NCI-H526 treated with DMSO at 0.1 percent for 48 hours (cell line): ENCODE results near the gene LAMB1.
"Not testable (repeated sequence)": the region's sequence is repeated elsewhere in the genome, so short reads cannot be mapped to it uniquely, and the experiment has no call there.

ENCODE experiments used
- DNase-seq: peaks from one replicate; lab custom pipeline; 2025; lab: John Stamatoyannopoulos, UW

LAMB1 gene

GRCh38 chr7:107917763-107918651 is 85.0 kb downstream of the LAMB1 start:
- DNase-seq: peak; percentile 10

GRCh38 chr7:107915541-107915940 is 87.4 kb downstream of the LAMB1 start:
- no peak for DNase-seq

DNA sequence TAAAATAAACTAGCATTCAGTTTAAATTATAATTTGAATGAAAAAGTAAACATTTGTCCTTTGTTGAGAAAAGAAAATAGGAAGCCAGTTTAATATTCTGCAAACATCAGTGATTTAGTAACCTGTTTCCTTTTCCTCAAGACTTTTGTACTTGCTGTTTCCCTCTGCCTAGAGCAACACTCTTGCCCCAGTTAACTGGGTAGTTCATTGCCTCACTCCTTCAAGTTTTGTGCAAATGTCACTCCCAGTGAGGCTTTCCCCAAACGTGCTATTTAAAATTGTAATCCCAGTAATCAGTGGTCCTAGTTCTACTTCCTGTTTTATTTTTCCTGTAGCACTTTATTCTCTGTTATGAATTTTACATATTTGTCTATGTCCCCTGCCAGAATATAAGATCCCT is 88.1 kb downstream of the LAMB1 start:
- DNase-seq: no peak

GRCh38 chr7:107913851-107914250 is 89.1 kb downstream of the LAMB1 start:
- no peak for DNase-seq

DNA sequence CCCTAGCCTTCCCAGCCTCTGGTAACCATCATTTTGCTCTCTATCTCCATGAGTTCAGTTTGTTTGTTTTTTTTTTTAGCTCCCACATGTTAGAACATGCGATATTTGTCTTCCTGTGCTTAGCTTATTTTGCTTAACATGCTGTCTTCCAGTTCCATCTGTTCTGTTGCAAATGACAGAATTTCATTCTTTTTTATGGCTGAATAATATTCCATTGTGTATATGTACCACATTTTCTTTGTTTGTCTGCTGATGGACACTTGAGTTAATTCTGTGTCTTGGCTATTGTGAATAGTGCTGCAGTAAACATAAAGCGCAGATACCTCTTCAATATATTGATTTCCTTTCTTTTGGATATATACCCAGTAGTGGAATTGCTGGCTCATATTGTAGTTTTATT is 91.0 kb downstream of the LAMB1 start:
- DNase-seq: no peak

DNA sequence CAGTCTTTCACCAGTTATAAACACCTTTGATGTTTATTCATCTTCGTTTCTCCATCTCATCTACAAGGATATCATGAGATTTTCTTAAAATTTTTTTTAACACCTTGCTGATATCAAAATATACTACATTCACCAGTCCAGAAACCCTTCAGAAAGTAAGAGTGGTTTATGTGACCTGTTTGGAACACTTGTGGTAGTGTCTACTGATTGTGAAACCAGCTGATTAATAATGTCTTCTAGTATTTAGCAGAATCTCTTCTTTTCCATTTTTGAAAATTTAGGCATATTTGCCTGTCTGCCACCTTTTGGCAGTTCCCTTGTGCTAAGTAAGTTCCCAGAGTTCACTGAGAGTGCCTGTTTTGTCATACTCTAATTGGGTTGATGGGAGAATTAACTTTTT is 93.5 kb downstream of the LAMB1 start:
- DNase-seq: no peak

DNA sequence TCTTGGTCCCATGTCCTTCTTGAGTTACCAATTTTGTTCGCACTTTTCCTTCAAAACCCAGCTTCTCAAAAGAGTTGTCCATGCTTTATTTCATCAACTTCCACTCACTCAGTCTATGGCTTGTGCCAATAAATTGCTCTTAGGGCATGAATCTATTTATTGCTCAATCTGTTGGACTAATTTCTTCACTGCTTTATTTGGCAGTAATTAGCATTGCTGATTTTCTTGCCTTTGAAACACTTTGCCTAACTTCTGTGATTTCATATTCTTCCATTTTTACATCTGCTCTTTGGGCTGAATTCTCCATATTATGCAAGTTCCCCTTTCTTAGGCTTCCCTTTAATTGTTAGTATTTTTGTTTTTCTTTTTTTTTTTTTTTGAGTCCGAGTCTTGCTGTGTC is 95.2 kb downstream of the LAMB1 start:
- no peak for DNase-seq

GRCh38 chr7:107902381-107902780 is 100.6 kb downstream of the LAMB1 start:
- DNase-seq: no peak

DNA sequence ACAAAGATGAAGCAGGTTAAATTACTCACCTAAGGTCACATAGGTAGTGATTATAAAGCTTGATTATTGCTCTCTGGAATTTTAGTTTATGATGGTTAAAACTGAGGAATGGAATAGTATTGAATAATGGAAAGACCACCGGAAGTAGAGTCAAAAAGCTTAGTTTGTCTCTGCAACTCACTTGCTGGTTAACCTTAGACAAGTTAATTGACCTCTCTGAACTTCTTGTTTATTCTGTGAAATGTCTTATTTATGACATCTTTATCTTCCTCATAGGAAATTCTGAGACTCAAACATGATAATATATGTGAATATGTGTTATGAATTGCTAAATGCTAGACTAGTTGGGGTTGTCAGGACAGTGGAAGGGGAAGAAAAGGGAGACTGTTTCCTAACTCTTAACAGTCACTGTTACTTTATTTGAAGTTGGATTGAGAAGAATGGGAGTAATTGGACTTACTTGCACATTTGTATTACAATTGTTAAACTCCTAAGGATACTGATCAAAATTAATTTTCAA is 102.4 kb downstream of the LAMB1 start:
- no peak for DNase-seq

DNA sequence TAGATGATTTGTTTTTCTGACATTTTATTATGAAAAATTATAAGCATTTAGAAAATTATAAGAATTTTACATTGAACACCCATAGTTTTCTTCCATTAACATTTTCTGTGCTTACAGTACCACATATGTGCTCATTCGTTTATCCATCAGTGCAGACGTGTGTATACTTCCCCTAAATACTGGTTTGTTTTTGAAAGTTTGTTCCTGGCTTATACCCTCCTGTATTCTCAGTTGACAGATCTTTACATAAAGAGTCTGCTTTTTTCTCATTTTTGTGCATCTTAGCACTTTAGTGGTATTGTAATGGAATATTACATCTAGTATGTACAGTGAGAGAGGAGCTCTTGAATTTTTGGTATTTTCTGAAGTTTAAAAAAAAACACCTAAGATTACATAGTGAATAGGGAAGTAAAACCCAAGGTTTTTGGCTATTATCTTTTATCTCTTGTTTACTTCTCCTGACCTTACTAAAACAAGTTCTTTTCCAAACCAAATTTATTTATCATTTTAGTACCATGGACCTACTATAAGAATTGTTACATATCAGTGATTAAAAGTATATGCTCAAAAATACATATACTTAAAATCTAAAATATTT is 103.9 kb downstream of the LAMB1 start:
- no peak for DNase-seq

GRCh38 chr7:107892367-107892741 is 110.6 kb downstream of the LAMB1 start:
- DNase-seq: not testable (repeated sequence)

DNA sequence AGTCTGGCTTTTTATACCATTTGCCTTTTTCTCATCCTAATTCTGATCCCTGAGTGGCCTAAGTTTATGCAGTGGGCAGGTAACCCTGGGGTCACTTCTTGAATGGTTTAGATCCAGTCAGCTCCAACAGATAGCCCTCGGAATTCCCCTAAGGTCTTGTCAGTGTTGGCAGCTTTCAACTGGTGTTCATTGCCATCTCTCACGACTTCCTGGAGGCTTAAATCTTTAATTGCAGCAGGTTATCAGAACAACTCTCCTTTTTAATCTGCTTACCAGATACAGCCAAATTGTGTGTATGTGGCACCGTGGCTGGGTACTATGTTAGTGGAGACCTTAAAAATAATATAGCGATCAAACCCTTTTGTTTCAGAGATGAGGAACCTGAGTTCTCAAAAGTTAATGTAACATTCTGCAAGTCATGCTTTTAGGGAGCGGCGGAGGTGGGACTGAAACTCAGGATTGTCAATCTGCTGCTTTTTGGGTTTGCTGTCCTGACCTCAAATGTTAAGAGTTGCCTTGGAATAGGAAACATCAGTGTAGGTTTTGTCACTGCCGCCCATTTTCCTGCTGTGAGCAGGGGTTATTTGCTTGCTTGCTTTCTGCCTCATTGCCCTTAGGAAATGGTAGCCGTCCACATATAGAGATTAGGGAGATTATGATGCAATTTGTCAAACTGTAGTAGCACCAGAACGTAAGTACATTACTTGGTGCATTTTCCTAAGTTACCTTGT is 111.2 kb downstream of the LAMB1 start:
- DNase-seq: no peak

GRCh38 chr7:107890962-107891635 is 111.9 kb downstream of the LAMB1 start, which contains the start of gene DLD:
DLD (plus strand) TSS chr7:107891183; CDS start chr7:107891251, 68 bp downstream.
- DNase-seq: peak; percentile 90

- DNase-seq: no peak
Observed at GRCh38 chr7:107890493-107890961, 112.4 kb downstream of the LAMB1 start.

DNA sequence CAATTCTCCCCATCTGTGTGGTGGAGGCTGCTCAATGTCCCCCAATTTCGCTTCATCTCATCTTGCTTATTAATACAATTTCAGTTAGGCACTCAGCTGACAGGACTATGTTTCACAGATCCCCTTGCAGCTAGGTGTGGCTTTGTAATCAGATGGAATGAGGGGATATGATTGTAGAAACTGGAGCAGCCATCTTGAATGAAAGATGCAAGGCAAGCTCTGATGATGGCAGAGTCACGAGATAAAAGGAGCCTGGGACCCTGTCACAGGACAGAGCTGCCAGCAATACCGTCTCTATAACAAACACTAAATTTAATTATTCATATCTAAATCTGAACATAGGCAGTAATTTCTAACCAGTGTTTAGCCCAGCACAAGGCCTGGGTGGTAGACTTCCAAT is 113.0 kb downstream of the LAMB1 start:
- DNase-seq: no peak

- not testable (repeated sequence) for DNase-seq
Observed at GRCh38 chr7:107887827-107888226, 115.1 kb downstream of the LAMB1 start.

DNA sequence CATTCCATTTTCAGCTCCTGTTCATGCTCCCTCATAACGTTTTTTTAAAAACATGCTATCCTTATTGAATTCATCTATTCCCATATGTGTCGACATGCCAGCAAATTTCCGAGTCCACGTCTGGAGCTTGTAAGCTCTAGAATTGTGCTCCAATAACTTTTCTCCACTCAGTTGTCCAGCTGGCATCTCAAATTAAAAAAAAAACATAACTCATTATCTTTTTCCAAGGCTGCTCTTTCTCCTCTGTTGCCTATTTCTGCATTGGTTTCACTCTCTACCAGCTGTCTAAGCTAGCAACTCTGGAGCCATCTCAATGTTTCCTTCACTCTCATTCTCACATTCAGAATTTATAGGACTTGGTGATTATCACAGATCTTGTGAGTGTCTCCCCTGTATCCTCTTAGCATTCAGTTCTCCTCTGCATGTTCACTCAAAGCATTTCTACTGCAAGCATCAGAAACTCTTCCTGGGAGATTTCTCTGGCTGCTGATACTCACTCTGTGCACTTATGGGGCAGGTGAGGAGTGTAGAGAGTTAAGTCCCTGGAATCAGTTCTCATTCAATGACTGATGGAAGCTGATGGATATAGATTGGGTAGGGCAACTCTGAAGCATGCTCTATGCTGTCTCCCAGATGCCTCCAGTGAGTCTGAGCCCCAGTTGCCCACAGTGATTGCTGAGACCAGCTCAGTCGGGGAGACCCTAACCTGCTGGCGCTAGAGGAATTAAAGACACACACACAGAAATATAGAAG is 118.7 kb downstream of the LAMB1 start:
- DNase-seq: no peak

DNA sequence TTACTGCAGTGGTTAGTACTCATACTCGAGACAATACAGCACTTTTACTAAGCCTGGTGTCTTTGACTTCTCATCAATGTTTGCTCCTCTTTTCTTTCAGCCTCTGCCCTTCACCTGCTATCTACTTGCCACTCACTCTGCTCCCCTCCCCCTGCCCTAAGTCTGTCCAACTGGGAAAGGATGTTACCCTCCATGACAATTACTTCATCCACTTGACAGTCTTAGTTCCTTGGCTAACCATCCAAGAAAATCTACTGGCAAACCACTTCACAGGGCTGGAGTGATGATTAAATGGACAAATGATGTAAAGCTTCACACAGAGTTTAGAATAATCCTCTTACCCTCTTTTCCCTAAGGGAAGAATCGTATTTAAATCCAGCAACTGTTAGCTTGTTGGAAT is 120.2 kb downstream of the LAMB1 start:
- DNase-seq: no peak

DNA sequence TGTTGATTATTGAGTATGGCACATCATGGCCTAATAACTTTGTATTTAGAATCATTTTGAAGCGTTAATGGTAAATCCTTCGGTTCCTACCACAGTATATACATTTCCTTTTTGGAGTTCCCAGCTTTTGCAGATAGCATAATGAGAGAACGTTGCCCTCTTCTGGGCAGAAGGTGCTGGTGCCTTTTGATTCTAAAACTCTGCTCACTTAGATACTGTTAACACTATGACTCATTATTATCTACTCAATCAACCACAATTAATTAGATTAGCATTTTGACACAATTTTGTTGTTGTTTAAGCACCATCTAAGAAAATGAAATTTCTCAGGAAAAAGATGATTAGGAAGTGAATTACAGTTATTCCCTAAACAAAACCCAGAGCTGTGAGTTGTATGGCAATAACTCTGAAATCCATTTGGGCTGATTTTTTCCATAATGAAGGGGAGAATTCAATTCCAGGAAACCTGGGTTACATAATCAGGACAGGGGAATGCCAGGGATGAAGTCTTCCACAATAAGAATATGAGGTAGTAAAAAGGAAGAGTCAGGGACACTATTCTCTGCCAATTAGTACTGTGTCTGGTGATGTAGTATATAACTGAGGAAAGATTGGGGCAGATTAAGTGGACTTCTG is 123.4 kb downstream of the LAMB1 start:
- DNase-seq: peak; percentile 68

DNA sequence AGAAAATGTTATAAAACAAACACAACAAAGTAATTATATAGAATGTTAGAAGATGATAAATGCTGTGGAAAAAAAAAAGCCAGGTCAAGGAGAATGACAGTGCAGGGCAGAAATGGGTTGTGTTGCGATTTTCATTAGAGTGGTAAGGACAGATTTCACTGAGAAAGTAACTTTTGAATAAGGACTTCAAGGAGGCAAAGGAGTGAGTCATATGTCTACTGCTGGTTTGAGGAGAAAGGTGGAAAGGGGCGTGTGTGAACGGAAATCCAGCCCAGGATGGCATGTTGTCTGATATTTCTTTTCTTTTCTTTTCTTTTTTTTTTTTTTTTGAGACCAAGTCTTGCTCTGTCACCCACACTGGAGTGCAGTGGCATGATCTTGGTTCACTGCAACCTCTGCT is 124.3 kb downstream of the LAMB1 start:
- DNase-seq: no peak
